SK-N-SH treated with all-trans-retinoic acid at 6 μM for 48 hours (cell line): ENCODE results near the gene RECK.
"Not testable (repeated sequence)": the region's sequence is repeated elsewhere in the genome, so short reads cannot be mapped to it uniquely, and the experiment has no call there.

ENCODE experiments used
- GLIS3 ChIP-seq: fragments of 250-450 bp; sonication (Bioruptor Pico); IDR thresholded peaks from 2 replicates; pipeline ENCODE4 v1.5.0; 2020; ENCODE audit warnings: mild to moderate bottlenecking, moderate library complexity
- OSR1 ChIP-seq: fragments of 250-450 bp; sonication (Bioruptor Pico); IDR thresholded peaks from 2 replicates; pipeline ENCODE4 v1.8.0; 2022; ENCODE audit warnings: moderate library complexity, mild to moderate bottlenecking, inconsistent platforms
- TCF4 ChIP-seq: fragments of 250-450 bp; sonication (Bioruptor Pico); IDR thresholded peaks from 2 replicates; pipeline ENCODE4 v1.8.0; 2021; ENCODE audit warnings: mild to moderate bottlenecking, moderate library complexity, borderline replicate concordance
- ZFP30 ChIP-seq: fragments of 450-650 bp; formaldehyde crosslinking; IDR thresholded peaks from 2 replicates; pipeline ENCODE4 v1.5.0; 2022; ENCODE audit warnings: mild to moderate bottlenecking, moderate library complexity
- TF ChIP-seq, protein P1 (sequence below): fragments of 250-450 bp; sonication (Bioruptor Pico); IDR thresholded peaks from 2 replicates; pipeline ENCODE4 v1.5.1; 2020; ENCODE audit warnings: low read depth, mild to moderate bottlenecking, moderate library complexity
- TF ChIP-seq, protein P2 (sequence below): fragments of 250-450 bp; sonication (Bioruptor Pico); IDR thresholded peaks from 2 replicates; pipeline ENCODE4 v1.8.0; 2021; ENCODE audit warnings: low read depth, mild to moderate bottlenecking, moderate library complexity, borderline replicate concordance

DNA sequence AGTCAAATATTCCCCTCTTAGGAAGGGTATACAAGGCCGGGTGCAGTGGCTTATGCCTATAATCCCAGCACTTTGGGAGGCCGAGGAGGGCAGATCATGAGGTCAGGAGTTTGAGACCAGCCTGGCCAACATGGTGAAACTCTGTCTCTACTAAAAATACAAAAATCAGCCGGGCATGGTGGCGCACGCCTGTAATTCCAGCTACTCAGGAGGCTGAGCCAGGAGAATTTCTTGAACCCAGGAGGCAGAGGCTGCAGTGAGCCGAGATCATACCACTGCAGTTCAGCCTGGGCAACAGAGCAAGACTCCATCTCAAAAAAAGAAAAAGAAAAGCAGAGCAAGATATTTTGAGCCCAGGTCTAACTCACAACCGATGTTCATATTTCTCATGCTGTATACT, 95.0 kb downstream of the RECK start:
- not testable (repeated sequence) for TF ChIP-seq GLIS3; TCF4 (CRISPR knock-in tag); ZFP30; OSR1 (CRISPR knock-in tag)
- TF ChIP-seq, protein P1, sequence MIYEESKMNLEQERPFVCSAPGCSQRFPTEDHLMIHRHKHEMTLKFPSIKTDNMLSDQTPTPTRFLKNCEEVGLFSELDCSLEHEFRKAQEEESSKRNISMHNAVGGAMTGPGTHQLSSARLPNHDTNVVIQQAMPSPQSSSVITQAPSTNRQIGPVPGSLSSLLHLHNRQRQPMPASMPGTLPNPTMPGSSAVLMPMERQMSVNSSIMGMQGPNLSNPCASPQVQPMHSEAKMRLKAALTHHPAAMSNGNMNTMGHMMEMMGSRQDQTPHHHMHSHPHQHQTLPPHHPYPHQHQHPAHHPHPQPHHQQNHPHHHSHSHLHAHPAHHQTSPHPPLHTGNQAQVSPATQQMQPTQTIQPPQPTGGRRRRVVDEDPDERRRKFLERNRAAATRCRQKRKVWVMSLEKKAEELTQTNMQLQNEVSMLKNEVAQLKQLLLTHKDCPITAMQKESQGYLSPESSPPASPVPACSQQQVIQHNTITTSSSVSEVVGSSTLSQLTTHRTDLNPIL (CRISPR knock-in tag), result not testable (repeated sequence)
- TF ChIP-seq, protein P2, sequence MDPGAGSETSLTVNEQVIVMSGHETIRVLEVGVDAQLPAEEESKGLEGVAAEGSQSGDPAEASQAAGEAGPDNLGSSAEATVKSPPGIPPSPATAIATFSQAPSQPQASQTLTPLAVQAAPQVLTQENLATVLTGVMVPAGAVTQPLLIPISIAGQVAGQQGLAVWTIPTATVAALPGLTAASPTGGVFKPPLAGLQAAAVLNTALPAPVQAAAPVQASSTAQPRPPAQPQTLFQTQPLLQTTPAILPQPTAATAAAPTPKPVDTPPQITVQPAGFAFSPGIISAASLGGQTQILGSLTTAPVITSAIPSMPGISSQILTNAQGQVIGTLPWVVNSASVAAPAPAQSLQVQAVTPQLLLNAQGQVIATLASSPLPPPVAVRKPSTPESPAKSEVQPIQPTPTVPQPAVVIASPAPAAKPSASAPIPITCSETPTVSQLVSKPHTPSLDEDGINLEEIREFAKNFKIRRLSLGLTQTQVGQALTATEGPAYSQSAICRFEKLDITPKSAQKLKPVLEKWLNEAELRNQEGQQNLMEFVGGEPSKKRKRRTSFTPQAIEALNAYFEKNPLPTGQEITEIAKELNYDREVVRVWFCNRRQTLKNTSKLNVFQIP (CRISPR knock-in tag), result not testable (repeated sequence)
